GM18867 (cell line): ENCODE results near the gene CDV3.
"Not testable (repeated sequence)": the region's sequence is repeated elsewhere in the genome, so short reads cannot be mapped to it uniquely, and the experiment has no call there.

Experiments
- ATAC-seq: cut with Tn5 transposase; IDR thresholded peaks from one replicate; pipeline ENCODE4 v1.9.1; 2021; ENCODE audit warnings: mild to moderate bottlenecking, moderate library complexity; ENCODE audit not compliant: unreplicated experiment

Gene CDV3

GRCh38 chr3:133573629-133574194 is at the start of gene CDV3:
CDV3 (plus strand) TSS chr3:133573686; CDS start chr3:133574045, 359 bp downstream.
- peak; percentile 25 for ATAC-seq

- not testable (repeated sequence) for ATAC-seq
Measured at GRCh38 chr3:133523758-133524157, 49.7 kb upstream of the CDV3 start.

DNA sequence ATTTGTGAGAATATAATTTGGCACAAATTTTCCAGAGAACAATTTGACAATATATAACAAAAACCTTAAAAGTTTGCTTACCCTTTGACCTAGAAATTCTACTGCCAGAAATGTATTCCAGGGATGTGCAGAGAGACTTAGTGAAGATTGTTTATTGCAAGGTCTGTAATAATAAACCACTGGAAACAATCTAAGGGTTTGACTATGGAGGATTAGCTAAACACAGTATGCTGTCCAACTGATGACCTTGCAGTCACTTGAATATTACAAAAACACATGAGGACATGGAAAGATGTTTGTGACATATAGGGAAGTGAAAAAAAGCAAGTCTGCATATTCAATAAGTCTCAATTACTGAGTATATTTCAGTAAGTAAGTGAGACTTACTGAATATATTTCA is 48.1 kb upstream of the CDV3 start:
- ATAC-seq, result peak; percentile 55

GRCh38 chr3:133527081-133527715 is 46.3 kb upstream of the CDV3 start:
- ATAC-seq, result no peak

DNA sequence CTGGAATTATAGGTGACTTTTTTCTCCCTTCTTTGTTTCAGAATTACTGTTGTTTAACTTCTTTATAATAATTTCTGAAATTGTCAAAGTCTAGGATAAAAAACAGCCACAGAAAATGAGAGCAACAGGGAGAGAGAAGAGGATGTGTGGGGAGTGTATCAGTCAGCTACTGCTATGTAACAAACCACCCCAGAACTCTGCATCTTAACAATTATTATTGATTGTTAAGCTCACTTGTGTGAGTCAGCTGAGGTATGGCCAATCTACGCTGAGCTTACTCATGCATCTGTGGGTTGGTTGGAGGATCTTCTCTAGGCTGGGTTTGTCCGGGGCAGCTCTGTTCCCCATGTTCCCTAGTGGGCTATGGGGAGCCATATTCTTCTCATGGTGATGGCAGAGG is 43.7 kb upstream of the CDV3 start:
- no peak for ATAC-seq

DNA sequence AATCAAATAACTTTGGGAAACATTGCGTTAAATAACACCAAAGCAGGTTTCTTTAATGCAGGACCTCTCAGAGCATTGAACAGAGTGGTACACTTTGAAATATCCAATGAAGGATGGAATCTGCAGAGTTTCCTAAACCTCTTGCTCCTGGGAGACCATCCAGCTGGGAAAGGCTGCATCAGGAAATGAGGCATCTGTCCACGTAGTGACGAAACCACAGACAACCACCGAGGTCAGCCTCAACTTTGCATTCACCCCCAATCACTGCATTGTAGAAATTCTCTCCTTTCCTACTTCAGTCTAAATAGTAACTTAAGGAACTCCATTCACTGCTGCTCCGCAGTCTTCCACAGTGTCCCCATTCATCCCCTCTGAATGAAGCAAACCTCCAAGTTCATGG is 41.5 kb upstream of the CDV3 start:
- ATAC-seq, result no peak

DNA sequence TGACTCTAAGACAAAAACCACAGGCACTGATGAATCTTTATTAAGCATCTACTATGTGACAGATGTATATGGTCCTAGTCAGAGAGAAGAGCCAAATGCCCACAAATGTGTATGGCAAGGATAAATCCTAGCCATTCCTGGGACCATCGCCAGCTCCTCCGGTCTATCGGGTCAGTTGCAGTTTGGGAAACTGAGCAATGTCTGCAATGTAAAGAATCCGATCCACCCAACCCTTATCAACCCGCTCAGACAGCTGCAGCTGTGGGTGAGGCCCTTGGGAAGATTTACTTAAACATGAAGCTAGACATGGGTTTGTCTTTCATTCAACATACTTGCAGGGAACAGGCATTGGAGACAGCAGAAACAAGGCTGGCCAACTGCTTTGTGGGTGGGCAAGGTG is 40.5 kb upstream of the CDV3 start:
- ATAC-seq, result no peak

GRCh38 chr3:133535971-133536881 is 37.3 kb upstream of the CDV3 start:
- ATAC-seq, result no peak

- ATAC-seq, result not testable (repeated sequence)
Measured at GRCh38 chr3:133537131-133537530, 36.4 kb upstream of the CDV3 start.

GRCh38 chr3:133538154-133538553 is 35.3 kb upstream of the CDV3 start:
- no peak for ATAC-seq

DNA sequence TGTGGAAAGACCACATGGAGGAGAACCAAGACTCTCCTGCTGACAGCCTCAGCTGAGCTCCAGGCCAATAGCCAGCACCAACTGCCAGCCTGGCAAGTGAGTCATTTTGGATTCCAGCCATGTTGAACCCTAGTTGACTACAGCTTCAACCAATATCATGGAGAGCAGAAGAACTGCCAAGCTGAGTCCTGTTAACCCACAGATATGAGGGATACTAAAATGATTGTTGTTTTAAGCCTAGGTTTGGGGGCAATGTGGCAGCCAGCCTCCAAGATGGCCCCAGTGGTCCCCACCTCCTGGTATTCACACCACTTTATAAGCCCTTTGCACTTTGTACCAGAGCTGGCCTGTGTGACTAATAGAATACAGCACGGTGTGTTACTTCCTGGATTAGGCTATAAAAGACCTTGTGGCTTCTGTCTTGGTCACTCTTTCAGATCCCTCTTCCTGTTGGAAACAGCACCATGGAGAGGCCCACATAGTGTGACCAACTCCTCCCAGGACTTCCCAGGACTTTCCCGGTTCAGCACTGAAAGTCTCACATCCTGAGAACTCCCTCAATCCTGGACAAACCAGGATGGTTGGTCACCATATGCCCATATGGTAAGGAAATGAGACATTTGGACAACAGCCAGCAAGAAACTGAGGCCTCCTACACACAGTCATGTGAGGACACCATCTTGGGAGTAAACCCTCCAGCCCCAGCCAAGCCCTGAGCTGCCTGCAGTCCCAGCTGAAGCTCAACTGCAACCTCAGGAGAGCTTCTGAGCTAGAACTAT is 32.4 kb upstream of the CDV3 start:
- peak; percentile 60 for ATAC-seq

- ATAC-seq, result no peak
Measured at GRCh38 chr3:133542871-133543270, 30.6 kb upstream of the CDV3 start.

DNA sequence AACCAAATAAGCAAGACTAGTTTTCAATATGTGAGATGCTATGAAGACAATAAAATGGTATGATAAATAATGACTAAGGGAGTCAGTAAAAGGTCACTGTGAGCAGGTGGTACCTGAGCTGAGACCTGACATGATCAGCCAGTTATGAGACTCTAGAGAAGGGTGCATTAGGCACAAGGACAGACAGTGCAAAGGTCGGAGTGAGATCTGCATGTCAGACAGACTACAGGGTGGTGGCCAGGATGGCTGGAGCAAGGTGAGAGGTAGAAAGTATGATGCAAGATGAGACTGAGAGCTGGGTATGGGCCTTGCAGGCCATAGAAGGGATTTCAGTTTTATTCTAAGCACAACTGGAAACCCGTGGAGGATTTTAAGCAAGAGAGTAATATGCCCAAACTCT is 28.5 kb upstream of the CDV3 start:
- not testable (repeated sequence) for ATAC-seq

DNA sequence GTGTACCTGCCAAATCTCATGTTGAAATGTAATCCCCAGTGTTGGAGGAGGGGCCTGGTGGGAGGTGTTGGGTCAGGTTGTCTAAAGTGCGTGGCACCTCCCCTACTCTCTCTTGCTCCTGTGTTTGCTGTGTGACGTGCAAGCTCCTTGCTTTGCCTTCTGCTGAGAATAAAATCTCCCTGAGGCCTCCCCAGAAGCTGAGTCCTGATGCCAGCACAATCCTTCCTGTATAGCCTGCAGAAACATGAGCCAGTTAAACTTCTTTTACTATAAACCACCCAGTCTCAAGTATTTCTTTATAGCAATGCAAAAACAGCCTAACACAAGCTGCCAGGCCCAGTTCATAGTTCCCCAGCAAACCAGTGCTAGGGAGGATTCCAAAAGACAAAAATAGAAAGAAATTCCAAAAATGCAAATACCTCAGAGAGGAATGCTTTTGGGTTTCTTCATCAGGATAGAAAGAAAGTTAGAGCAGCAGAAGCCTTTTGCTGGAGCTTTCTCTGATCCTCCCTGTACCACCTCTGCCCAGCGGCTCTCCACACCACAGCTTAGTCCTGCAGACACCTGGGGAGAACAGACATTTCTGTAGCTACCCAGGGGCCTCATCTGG is 25.9 kb upstream of the CDV3 start:
- ATAC-seq, result no peak

GRCh38 chr3:133548090-133548489 is 25.4 kb upstream of the CDV3 start:
- ATAC-seq, result no peak

DNA sequence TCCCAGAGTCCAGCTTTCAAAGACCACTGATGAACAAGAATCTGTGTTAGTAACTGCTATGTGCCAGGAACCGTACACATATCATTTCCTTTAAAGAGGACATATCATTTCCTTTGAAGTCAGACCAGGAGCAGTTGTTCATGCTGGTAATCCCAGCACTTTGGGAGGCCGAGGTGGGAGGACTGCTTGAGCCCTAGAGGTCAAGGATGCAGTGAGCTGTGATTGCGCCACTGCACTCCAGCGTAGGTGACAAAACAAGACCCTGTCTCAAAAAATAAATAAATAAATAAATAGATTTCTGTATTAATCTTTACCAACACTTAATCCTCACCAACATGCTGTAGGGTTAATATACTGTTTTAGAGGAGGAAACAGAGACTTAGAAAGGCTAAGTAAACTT is 23.9 kb upstream of the CDV3 start:
- no peak for ATAC-seq

- ATAC-seq, result not testable (repeated sequence)
Measured at GRCh38 chr3:133551589-133551988, 21.9 kb upstream of the CDV3 start.

DNA sequence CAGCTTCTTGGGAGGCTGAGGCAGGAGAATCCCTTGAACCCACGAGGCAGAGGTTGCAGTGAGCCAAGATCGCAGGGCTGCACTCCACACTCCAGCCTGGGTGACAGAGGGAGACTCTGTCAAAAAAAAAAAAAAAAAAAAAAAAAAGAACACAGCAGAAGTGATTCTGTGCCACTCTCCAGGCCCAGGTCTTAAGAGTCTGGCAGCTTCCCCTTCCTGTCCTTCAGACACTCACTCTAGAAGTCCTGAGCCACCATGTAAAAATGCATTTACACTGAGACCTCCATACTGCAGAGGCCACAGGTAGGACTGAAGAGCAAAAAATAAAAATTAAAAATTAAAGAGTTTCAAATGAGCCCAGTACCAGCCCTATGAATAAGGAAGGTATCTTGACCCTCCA is 11.8 kb upstream of the CDV3 start:
- no peak for ATAC-seq

- ATAC-seq, result no peak
Measured at GRCh38 chr3:133562376-133562775, 11.1 kb upstream of the CDV3 start.

- ATAC-seq, result no peak
Measured at GRCh38 chr3:133563186-133563591, 10.3 kb upstream of the CDV3 start.

DNA sequence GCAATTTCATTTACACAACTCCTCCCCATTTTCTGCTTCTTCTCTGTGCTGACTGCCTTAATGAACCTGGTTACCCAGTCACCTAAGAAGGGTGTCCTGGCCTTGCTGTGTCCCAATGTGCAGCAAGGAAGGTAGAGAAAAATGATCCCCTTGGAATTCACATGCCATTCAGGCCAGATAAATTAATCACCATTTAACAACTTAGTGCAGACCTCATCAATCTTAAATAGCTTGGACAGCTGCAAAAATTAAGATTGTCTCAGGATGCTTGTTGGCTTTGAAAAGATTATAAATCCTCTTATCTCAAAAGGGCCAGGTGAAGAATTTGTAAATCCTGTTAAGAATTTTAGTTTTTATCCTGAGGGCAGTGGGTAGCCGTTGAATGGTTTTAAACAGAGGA is 9.7 kb upstream of the CDV3 start:
- no peak for ATAC-seq
